Measurements from ENCODE around the gene GRIN2C. TPM values are rescaled to one million over a fixed set of nuclear protein-coding genes. Genes with fewer than 3 reads are reported as not detected.

GRIN2C gene
- total and polyA plus RNA-seq, 2 donors (not counting 1 experiment from before 2014, with no cell fraction given), result 0.01 to 0.50 TPM

GRCh38 chr17:74865504-74866197, 6.0 kb upstream of the GRIN2C start:
- H3K9me3 ChIP-seq (ENCODE audit: control insufficient read depth, insufficient read depth, low read depth, low read length), result no peaks in the 10 kb centered on the region
- no peak overlapping the region for H3K4me2 ChIP-seq (ENCODE audit: extremely low read depth, insufficient read depth, low read length)
- H3K36me3 ChIP-seq (ENCODE audit: control insufficient read depth, insufficient read depth, low read length), result peaks cover 4% of the 10 kb centered on the region
- peaks cover 2% of the 10 kb centered on the region for H3K4me1 ChIP-seq (ENCODE audit: control insufficient read depth, extremely low read depth, insufficient read depth, low read length)
- TF ChIP-seq EZH2 (IDR thresholded peaks at IDR 0.05; ENCODE audit: low read length, missing control alignments) (no peak), CTCF (conservative IDR thresholded peaks at IDR 0.05 in 1 of 2, IDR thresholded peaks at IDR 0.05 in 1 of 2; ENCODE audit: low read depth in 1 of 2, low read length in 2 of 2) (no peak)
- H2AFZ ChIP-seq (ENCODE audit: low read length), result no peak overlapping the region
- DNase-seq (ENCODE audit: low read depth in 2 of 2), result no peak
- no peaks in the 10 kb centered on the region for H4K20me1 ChIP-seq (ENCODE audit: control insufficient read depth, extremely low read depth, insufficient read depth, low read length)
- no peak overlapping the region for H3K4me3 ChIP-seq (replicated peaks in 1 of 4; ENCODE audit: control extremely low read depth in 1 of 4, insufficient read depth in 1 of 4, low read depth in 3 of 4, low read length in 4 of 4)
- H3K79me2 ChIP-seq (ENCODE audit: control insufficient read depth, insufficient read depth, low read length), result no peaks in the 10 kb centered on the region
- H3K27me3 ChIP-seq (ENCODE audit: control insufficient read depth, insufficient read depth, low read length), result peaks cover 15% of the 10 kb centered on the region
- H3K9ac ChIP-seq (ENCODE audit: insufficient read depth, low read length), result no peak overlapping the region
- no peak overlapping the region for H3K27ac ChIP-seq (ENCODE audit: insufficient read depth, low read length)

- Histone ChIP-seq H3K27ac (ENCODE audit: insufficient read depth, low read length) (no peak overlapping the region), H3K4me2 (ENCODE audit: extremely low read depth, insufficient read depth, low read length) (no peak overlapping the region), H3K4me3 (replicated peaks in 1 of 4; ENCODE audit: control extremely low read depth in 1 of 4, insufficient read depth in 1 of 4, low read depth in 3 of 4, low read length in 4 of 4) (no peak overlapping the region), H3K79me2 (ENCODE audit: control insufficient read depth, insufficient read depth, low read length) (no peaks in the 10 kb centered on the region), H2AFZ (ENCODE audit: low read length) (no peak overlapping the region), H3K27me3 (ENCODE audit: control insufficient read depth, insufficient read depth, low read length) (peaks cover 22% of the 10 kb centered on the region), H3K9me3 (ENCODE audit: control insufficient read depth, insufficient read depth, low read depth, low read length) (no peaks in the 10 kb centered on the region), H4K20me1 (ENCODE audit: control insufficient read depth, extremely low read depth, insufficient read depth, low read length) (no peaks in the 10 kb centered on the region), H3K4me1 (ENCODE audit: control insufficient read depth, extremely low read depth, insufficient read depth, low read length) (no peaks in the 10 kb centered on the region), H3K9ac (ENCODE audit: insufficient read depth, low read length) (no peak overlapping the region), H3K36me3 (ENCODE audit: control insufficient read depth, insufficient read depth, low read length) (peaks cover 4% of the 10 kb centered on the region)
- no peak for TF ChIP-seq EZH2 (IDR thresholded peaks at IDR 0.05; ENCODE audit: low read length, missing control alignments)
- peak; percentile 91 to 93 for TF ChIP-seq CTCF (conservative IDR thresholded peaks at IDR 0.05 in 1 of 2, IDR thresholded peaks at IDR 0.05 in 1 of 2; ENCODE audit: low read depth in 1 of 2, low read length in 2 of 2)
- DNase-seq (ENCODE audit: low read depth in 2 of 2), result peak; percentile 35 to 57
These were observed 5.2 kb upstream of the GRIN2C start for GRCh38 chr17:74864866-74865395.

- Histone ChIP-seq H3K4me3 (replicated peaks in 1 of 4; ENCODE audit: control extremely low read depth in 1 of 4, insufficient read depth in 1 of 4, low read depth in 3 of 4, low read length in 4 of 4) (no peak overlapping the region), H3K27ac (ENCODE audit: insufficient read depth, low read length) (no peak overlapping the region), H3K9ac (ENCODE audit: insufficient read depth, low read length) (no peak overlapping the region), H3K4me2 (ENCODE audit: extremely low read depth, insufficient read depth, low read length) (no peak overlapping the region), H3K36me3 (ENCODE audit: control insufficient read depth, insufficient read depth, low read length) (peaks cover 2% of the 10 kb centered on the region), H3K79me2 (ENCODE audit: control insufficient read depth, insufficient read depth, low read length) (no peaks in the 10 kb centered on the region), H3K27me3 (ENCODE audit: control insufficient read depth, insufficient read depth, low read length) (peaks cover 24% of the 10 kb centered on the region), H4K20me1 (ENCODE audit: control insufficient read depth, extremely low read depth, insufficient read depth, low read length) (no peaks in the 10 kb centered on the region), H3K4me1 (ENCODE audit: control insufficient read depth, extremely low read depth, insufficient read depth, low read length) (no peaks in the 10 kb centered on the region), H3K9me3 (ENCODE audit: control insufficient read depth, insufficient read depth, low read depth, low read length) (no peaks in the 10 kb centered on the region), H2AFZ (ENCODE audit: low read length) (no peak overlapping the region)
- TF ChIP-seq EZH2 (IDR thresholded peaks at IDR 0.05; ENCODE audit: low read length, missing control alignments) (no peak), CTCF (conservative IDR thresholded peaks at IDR 0.05 in 1 of 2, IDR thresholded peaks at IDR 0.05 in 1 of 2; ENCODE audit: low read depth in 1 of 2, low read length in 2 of 2) (no peak)
- DNase-seq (ENCODE audit: low read depth in 2 of 2), result no peak
These were observed 4.7 kb upstream of the GRIN2C start for GRCh38 chr17:74864297-74864865.
